SJSA1 (cell line): ENCODE measurements around the gene SLC17A7. TPM values are rescaled to one million over a fixed set of nuclear protein-coding genes. Genes with fewer than 3 reads are reported as not detected.

Experiments used
- DNase-seq, 2 experiments: peaks; one replicate each; pipeline ENCODE4 v3.0.0-alpha.2; 2015 to 2020; ENCODE audit warnings: low spot score in 2 of 2, low read depth in 1 of 2
- H3K27ac ChIP-seq: fragments of 250-450 bp; sonication (Bioruptor Pico); 2 replicates; pipeline ENCODE4 v1.5.1; 2020; ENCODE audit warnings: mild to moderate bottlenecking, moderate library complexity
- H3K27me3 ChIP-seq: fragments of 250-450 bp; sonication (Bioruptor Pico); replicated peaks from 2 replicates; pipeline ENCODE4 v1.5.1; 2020; ENCODE audit warnings: mild to moderate bottlenecking, moderate library complexity
- H3K36me3 ChIP-seq: fragments of 250-450 bp; sonication (Bioruptor Pico); 2 replicates; pipeline ENCODE4 v1.5.1; 2020; ENCODE audit warnings: mild to moderate bottlenecking
- H3K4me1 ChIP-seq: fragments of 250-450 bp; sonication (Bioruptor Pico); replicated peaks from 2 replicates; pipeline ENCODE4 v1.6.1; 2021; ENCODE audit warnings: mild to moderate bottlenecking
- H3K4me3 ChIP-seq: fragments of 250-450 bp; sonication (Bioruptor Pico); 2 replicates; pipeline ENCODE4 v1.5.1; 2020; ENCODE audit warnings: mild to moderate bottlenecking
- H3K9me3 ChIP-seq: fragments of 250-450 bp; sonication (Bioruptor Pico); replicated peaks from 2 replicates; pipeline ENCODE4 v1.5.1; 2020; ENCODE audit warnings: mild to moderate bottlenecking
- total RNA-seq: library from RNA; depleted of rRNA; stranded (reverse); fragments of >200 nt; shearing (Covaris generic); gene quantifications from 2 replicates; pipeline ENCODE4 v1.2.3, GENCODE V29; 2014

SLC17A7 gene
- total RNA-seq, 1 experiment from 2014 or later = not detected

DNA sequence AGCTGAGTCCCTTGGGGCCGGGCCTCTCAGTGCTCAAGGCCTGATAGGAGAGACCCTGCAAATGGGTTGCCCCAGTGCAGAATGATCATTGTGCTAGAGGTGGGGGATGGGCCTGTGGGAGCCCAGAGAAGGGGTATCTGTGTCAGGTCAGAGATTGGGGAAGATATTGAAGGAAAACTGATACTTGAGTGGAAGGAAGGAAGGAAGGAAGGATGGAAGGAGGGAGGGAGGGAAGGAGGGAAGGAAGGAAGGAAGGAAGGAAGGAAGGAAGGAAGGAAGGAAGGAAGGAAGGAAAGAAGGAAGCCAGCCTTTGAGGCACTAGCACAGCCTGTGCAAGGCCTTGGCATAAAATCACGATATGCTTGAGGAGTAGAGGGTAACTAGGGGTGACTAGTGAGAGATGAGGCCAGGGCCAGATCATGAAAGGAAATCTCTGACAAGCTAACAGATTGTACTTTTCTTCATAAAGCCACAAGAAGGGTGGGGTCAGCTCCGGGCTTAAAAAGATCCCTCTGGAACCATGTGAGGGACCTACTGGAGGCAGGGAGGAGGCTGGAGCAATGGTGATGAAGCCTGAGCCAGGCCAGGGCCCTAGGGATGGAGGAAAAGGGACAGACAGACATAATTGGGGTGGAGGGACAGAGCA is 29.5 kb downstream of the SLC17A7 start:
- no peak overlapping the region for H3K27ac ChIP-seq
- peaks cover 10% of the 10 kb centered on the region for H3K27me3 ChIP-seq
- no peak for DNase-seq
- H3K4me3 ChIP-seq = no peak overlapping the region
- no peaks in the 10 kb centered on the region for H3K36me3 ChIP-seq
- no peaks in the 10 kb centered on the region for H3K4me1 ChIP-seq
- H3K9me3 ChIP-seq = no peaks in the 10 kb centered on the region

DNA sequence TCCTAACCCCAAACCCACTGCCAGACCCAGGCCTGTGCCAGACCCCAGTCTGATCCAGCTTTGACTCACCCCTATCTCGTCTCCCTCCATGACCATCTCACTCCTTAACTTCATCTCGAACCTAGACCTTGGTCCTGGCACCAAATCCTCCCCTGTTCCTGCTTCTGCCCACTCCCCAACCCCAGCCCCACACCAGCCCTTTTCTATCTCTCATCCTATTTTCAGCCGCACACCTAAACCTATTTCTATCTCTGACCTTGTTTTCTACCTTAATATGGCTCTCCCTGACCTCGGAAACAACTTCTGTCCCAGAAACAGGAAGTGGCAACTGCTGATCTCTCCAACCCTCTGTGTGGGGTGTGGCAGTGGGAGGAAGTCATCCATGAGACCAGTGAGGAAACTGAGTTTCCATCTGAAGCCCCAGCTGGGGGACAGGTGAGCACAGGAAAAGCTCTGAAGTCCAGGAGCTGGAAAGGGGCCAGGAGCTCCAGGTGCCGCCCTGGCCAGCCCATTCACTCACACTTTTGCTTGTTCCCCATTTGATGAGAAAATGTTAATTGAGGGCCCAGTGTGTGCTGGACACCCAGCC is 31.8 kb downstream of the SLC17A7 start:
- Histone ChIP-seq H3K4me3 (no peak overlapping the region), H3K27me3 (no peaks in the 10 kb centered on the region; the same call in 1 of the 2 replicates), H3K4me1 (no peaks in the 10 kb centered on the region), H3K27ac (no peak overlapping the region), H3K9me3 (no peaks in the 10 kb centered on the region), H3K36me3 (no peaks in the 10 kb centered on the region)
- DNase-seq = no peak

- Histone ChIP-seq H3K4me1 (no peaks in the 10 kb centered on the region), H3K36me3 (no peaks in the 10 kb centered on the region)
- DNase-seq = no peak
Observed at GRCh38 chr19:49408816-49409440, 32.4 kb downstream of the SLC17A7 start.

DNA sequence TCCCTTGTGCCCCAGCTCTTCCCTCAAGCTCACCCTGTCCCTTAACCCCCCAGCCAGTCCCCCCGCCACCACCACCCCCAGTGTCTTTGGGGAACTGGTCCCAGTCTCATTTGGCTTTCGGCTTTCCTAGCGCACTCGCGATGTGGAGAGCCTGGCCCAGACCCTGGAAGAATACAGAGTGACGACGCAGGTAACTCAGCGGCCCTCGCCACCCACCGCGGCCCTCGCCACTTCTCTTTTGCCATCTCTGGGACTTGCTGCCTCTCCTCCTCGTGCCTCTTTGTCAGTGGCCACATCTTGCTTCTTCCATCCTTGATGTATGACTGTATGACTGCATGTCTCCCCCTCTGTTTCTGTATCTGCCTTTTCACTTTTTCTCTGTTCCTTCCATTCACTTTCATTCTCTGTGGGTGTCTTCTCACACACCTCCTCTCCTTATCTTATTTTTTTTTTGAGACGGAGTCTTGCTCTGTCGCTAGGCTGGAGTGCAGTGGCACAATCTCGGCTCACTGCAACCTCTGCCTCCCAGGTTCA is 33.8 kb downstream of the SLC17A7 start:
- no peaks in the 10 kb centered on the region for H3K9me3 ChIP-seq
- H3K4me1 ChIP-seq = no peaks in the 10 kb centered on the region
- H3K27me3 ChIP-seq = no peaks in the 10 kb centered on the region; the same call in 1 of the 2 replicates
- no peak for DNase-seq
- no peak overlapping the region for H3K4me3 ChIP-seq
- no peak overlapping the region for H3K27ac ChIP-seq
- no peaks in the 10 kb centered on the region for H3K36me3 ChIP-seq

More at GRCh38 chr19:49408816-49409440, 32.4 kb downstream of the SLC17A7 start:
- no peaks in the 10 kb centered on the region; the same call in 1 of the 2 replicates for H3K27me3 ChIP-seq
- H3K9me3 ChIP-seq = no peaks in the 10 kb centered on the region
- H3K4me3 ChIP-seq = no peak overlapping the region
- no peak overlapping the region for H3K27ac ChIP-seq

DNA sequence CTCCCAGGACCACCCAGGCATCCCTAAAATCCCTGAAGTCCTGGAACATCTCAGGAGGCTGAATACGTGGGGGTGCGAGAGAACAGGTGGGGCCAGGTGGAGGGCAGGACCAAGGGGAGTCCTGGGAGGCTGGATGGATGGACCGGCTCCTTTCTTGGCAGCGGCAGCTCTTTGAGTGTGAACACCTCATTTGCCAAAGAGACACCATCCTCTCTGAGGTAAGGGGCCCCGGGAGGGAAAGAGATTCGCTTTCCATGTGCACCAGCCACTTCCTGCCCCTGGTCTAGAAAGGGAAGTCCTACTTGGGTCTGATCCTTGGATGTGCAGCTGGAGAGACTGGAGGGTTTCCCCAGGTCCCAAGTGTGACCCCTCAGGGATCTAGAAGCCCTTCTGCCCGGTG is 34.2 kb downstream of the SLC17A7 start:
- Histone ChIP-seq H3K4me3 (no peak overlapping the region), H3K4me1 (no peaks in the 10 kb centered on the region), H3K9me3 (no peaks in the 10 kb centered on the region), H3K27ac (no peak overlapping the region), H3K36me3 (no peaks in the 10 kb centered on the region), H3K27me3 (no peaks in the 10 kb centered on the region; the same call in 1 of the 2 replicates)
- DNase-seq = no peak

DNA sequence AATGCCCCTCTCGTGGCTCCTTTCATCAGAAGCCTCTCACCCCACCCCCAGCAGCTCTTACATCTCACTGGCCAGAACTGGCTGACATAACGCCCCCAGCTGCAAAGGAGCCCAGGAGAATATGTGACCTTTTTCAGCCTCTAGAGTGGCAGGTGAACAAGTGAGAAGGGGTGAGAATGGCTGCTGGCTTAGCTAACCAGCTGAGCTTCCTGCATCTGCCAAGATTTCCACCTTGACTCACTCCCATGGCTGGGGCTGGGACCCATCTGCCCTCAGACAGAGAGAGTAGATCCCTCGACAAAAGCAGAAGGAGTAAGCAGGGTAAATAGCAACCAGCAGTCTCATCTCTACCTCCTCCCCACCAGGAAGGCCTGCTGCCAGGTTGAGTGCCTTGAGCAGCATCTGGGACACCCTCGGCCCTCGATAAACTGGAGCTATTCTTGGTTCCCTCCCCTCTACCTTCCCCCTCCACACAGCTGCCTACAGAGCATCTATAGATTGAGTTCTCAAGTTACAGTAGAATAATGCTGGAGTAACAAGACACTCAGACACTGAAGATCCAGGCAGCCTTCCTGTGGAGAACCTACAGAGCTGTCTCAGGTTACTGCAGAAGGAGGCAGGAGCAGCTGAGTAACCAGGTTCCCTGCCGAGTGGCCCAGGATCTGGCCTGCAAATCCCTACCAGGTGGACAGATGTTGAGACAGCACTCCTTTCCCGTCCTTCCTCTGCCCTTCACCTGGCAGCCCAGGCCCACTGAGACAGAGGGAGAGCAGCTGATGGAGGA is 37.7 kb downstream of the SLC17A7 start:
- Histone ChIP-seq H3K36me3 (no peaks in the 10 kb centered on the region), H3K9me3 (no peaks in the 10 kb centered on the region), H3K4me1 (no peaks in the 10 kb centered on the region), H3K4me3 (no peak overlapping the region), H3K27ac (no peak overlapping the region), H3K27me3 (no peaks in the 10 kb centered on the region)
- DNase-seq = no peak

DNA sequence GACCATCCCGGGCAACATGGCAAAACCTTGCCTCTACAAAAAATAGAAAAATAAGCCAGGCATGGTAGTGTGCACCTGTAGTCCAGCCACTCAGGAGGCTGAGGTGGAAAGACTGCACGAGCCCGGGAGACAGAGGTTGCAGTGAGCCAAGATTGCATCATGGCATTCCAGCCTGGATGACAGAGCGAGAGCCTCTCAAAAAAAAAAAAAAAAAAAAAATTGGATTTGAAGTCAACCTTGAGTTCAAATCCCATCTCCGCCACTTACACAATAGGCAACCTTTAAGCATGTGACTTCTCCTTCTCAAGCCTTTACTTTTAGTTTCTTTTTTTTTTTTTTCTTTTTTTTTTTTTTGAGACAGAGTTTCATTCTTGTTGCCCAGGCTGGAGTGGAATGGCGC is 41.3 kb downstream of the SLC17A7 start:
- Histone ChIP-seq H3K9me3 (no peaks in the 10 kb centered on the region), H3K4me1 (no peaks in the 10 kb centered on the region), H3K27me3 (no peaks in the 10 kb centered on the region), H3K27ac (no peak overlapping the region), H3K36me3 (no peaks in the 10 kb centered on the region), H3K4me3 (no peak overlapping the region)
- DNase-seq = no peak

- Histone ChIP-seq H3K27me3 (no peaks in the 10 kb centered on the region), H3K27ac (no peak overlapping the region), H3K36me3 (no peaks in the 10 kb centered on the region), H3K4me3 (no peak overlapping the region), H3K9me3 (no peaks in the 10 kb centered on the region), H3K4me1 (no peaks in the 10 kb centered on the region)
- no peak for DNase-seq
Observed at GRCh38 chr19:49398931-49399330, 42.4 kb downstream of the SLC17A7 start.

GRCh38 chr19:49398001-49398615 is 43.2 kb downstream of the SLC17A7 start:
- Histone ChIP-seq H3K27me3 (peaks cover 2% of the 10 kb centered on the region; the same call in 1 of the 2 replicates), H3K27ac (no peak overlapping the region), H3K4me1 (no peaks in the 10 kb centered on the region), H3K36me3 (no peaks in the 10 kb centered on the region), H3K9me3 (no peaks in the 10 kb centered on the region), H3K4me3 (no peak overlapping the region)
- DNase-seq = no peak

GRCh38 chr19:49396738-49397505 is 44.4 kb downstream of the SLC17A7 start:
- Histone ChIP-seq H3K4me3 (no peak overlapping the region), H3K27ac (no peak overlapping the region), H3K4me1 (no peaks in the 10 kb centered on the region), H3K9me3 (no peaks in the 10 kb centered on the region), H3K36me3 (no peaks in the 10 kb centered on the region), H3K27me3 (peaks cover 9% of the 10 kb centered on the region; the same call in 1 of the 2 replicates)
- no peak for DNase-seq

DNA sequence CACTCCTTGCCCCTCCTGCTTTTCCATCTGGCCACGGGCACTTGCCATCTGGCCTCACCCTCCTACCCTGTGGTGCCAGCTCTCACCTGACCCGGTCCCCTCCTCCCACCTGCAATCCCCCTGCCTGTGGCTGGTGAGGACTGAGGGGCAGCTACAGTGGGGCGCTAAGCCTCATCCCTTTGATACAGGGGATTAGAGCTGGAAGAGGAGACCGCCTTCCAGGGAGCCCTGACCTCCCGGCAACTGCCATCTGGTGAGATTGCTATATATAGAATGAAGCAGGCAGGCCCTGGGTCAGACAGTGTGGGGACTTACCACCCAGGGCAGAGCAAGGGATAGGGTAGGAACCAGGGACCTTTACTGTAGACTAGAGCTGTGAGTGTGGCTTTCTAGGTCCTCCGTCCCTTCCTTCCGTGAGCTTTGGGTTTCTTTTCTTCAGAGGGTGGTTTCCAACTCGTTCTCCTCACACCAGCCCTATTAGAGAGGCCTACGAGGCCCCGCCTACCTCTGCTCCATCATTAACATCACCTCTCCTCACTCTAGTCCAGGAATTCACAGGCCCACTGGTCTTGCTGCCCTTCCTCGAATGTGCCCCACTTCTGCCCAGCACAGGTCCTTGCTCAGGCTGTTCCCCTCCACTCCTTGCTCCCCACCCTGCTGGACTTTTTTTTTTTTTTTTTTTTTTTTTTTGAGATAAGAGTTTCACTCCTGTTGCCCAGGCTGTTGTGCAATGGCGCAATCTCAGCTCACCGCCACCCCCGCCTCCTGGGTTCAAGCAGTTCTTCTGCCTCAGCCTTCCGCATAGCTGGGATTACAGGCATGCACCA is 45.5 kb downstream of the SLC17A7 start:
- Histone ChIP-seq H3K27me3 (peaks cover 19% of the 10 kb centered on the region), H3K9me3 (no peaks in the 10 kb centered on the region), H3K27ac (no peak overlapping the region), H3K4me1 (no peaks in the 10 kb centered on the region), H3K4me3 (no peak overlapping the region), H3K36me3 (no peaks in the 10 kb centered on the region)
- no peak for DNase-seq

DNA sequence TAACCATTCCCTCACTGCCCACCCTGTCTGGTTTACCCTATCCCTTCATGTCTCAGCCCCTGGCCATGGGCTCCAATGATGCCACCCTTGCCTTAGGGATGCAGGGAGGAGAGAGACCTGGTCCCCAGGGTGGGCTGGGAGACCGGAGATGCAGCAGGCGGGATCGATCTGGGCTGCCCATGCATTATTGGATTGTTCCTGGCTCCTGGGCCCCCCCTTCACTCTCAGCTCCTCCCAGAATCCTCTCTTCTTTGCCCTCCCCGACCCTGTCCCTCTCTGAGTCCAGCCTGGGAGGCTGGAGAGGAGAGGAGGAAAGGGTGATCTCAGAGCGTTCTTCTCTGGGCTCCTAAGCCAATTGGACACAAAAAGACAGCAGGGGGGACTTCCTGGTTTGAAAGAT is 47.4 kb downstream of the SLC17A7 start:
- Histone ChIP-seq H3K4me1 (no peaks in the 10 kb centered on the region), H3K9me3 (no peaks in the 10 kb centered on the region), H3K27ac (no peak overlapping the region), H3K27me3 (peaks cover 29% of the 10 kb centered on the region), H3K36me3 (no peaks in the 10 kb centered on the region), H3K4me3 (no peak overlapping the region)
- DNase-seq = no peak
